Common myeloid progenitor, CD34-positive (primary cell): Measurements from ENCODE around the gene RTP2. TPM values are rescaled to one million over a fixed set of nuclear protein-coding genes. Genes with fewer than 3 reads are reported as not detected.

Experiments used
- CTCF ChIA-PET: fragments of 350-600 bp; sonication (Branson Sonifier 250); formaldehyde crosslinking; loops from one replicate; lab custom pipeline; 2021; ENCODE audit warnings: antibody characterized with exemption; lab: Charles Lee
- POLR2A ChIA-PET: fragments of 350-600 bp; sonication (Branson Sonifier 250); formaldehyde crosslinking; loops from one replicate; lab custom pipeline; 2021; ENCODE audit warnings: antibody characterized with exemption; lab: Charles Lee
- DNase-seq, 3 donors: peaks; one replicate each; pipeline versions ENCODE4 v3.0.0 to v3.0.0-alpha.2; 2013
- H3K27ac ChIP-seq, 2 experiments: 1 replicate in 1 of 2; 2 replicates in 1 of 2; pipeline ENCODE4 v1.7.0; 2013; ENCODE audit warnings: inconsistent platforms in 2 of 2, low read length in 2 of 2, mild to moderate bottlenecking in 2 of 2, low read depth in 1 of 2, moderate library complexity in 1 of 2; ENCODE audit not compliant: severe bottlenecking in 2 of 2, insufficient read depth in 1 of 2, poor library complexity in 1 of 2
- H3K27me3 ChIP-seq, 5 experiments: replicated peaks in 2 of 5; 1 replicate in 3 of 5; 2 replicates in 2 of 5; pipeline versions ENCODE4 v1.6.1 to v1.7.0; 2013; ENCODE audit warnings: low read length in 4 of 5, mild to moderate bottlenecking in 2 of 5, moderate library complexity in 2 of 5, inconsistent platforms in 1 of 5; ENCODE audit not compliant: insufficient read depth in 5 of 5, control insufficient read depth in 4 of 5
- H3K36me3 ChIP-seq, 4 experiments: 1 replicate in 2 of 4; 2 replicates in 2 of 4; pipeline versions ENCODE4 v1.6.1 to v1.7.0; 2013; ENCODE audit warnings: low read length in 3 of 4, control low read depth in 1 of 4, mild to moderate bottlenecking in 1 of 4; ENCODE audit not compliant: control insufficient read depth in 4 of 4, insufficient read depth in 4 of 4
- H3K4me1 ChIP-seq, 4 experiments: 1 replicate in 3 of 4; 2 replicates in 1 of 4; pipeline versions ENCODE4 v1.6.1 to v1.7.1; 2013; ENCODE audit warnings: low read length in 3 of 4, mild to moderate bottlenecking in 3 of 4, control low read depth in 1 of 4, inconsistent platforms in 1 of 4, moderate library complexity in 1 of 4; ENCODE audit not compliant: control insufficient read depth in 4 of 4, insufficient read depth in 4 of 4; ENCODE audit errors: control extremely low read depth in 1 of 4
- H3K4me3 ChIP-seq, 7 experiments: 1 replicate in 4 of 7; 2 replicates in 3 of 7; pipeline versions ENCODE4 v1.5.1 to v1.7.0; 2013; ENCODE audit warnings: mild to moderate bottlenecking in 7 of 7, low read length in 6 of 7, moderate library complexity in 6 of 7, inconsistent platforms in 2 of 7, low read depth in 2 of 7, control low read depth in 1 of 7; ENCODE audit not compliant: insufficient read depth in 4 of 7, control insufficient read depth in 1 of 7; ENCODE audit errors: extremely low read depth in 1 of 7
- H3K9me3 ChIP-seq, 5 experiments: 1 replicate in 4 of 5; 2 replicates in 1 of 5; pipeline versions ENCODE4 v1.6.1 to v1.7.1; 2013; ENCODE audit warnings: low read length in 4 of 5, mild to moderate bottlenecking in 2 of 5, inconsistent platforms in 1 of 5, low read depth in 1 of 5, moderate library complexity in 1 of 5; ENCODE audit not compliant: control insufficient read depth in 4 of 5, insufficient read depth in 2 of 5; ENCODE audit errors: control extremely low read depth in 1 of 5
- WGBS: methylation state at CpG from one replicate; pipeline ENCODE4 v1.1.5; 2013; ENCODE audit not compliant: insufficient coverage; 5-methylcytosine and 5-hydroxymethylcytosine counted together
- polyA plus RNA-seq: library from polyadenylated mRNA; unstranded; fragments of 120-200 nt; gene quantifications from one replicate; pipeline ENCODE4 v1.2.1, GENCODE V29; 2013

RTP2 gene
- polyA plus RNA-seq = not detected

- DNase-seq = no peak
- no peaks in the 10 kb centered on the region for H3K9me3 ChIP-seq
- no peaks in the 10 kb centered on the region for H3K36me3 ChIP-seq
- H3K4me3 ChIP-seq = no peak within 1 kb of the TSS
- peaks cover 0 to 2% (median 0%) of the 10 kb centered on the region in 5 experiments for H3K27me3 ChIP-seq
- CTCF ChIA-PET = interaction anchor here (1.3 to 4.7 kb wide), 6 partner anchors 10 to 383 kb away, joined by 3 to 24 read pairs (median 8); no protein-coding TSS in a partner anchor
- no peak within 1 kb of the TSS for H3K27ac ChIP-seq
- POLR2A ChIA-PET = no interaction called here
- WGBS = 50% methylated on average over 2 of the region's 4 CpGs
- H3K4me1 ChIP-seq = no peaks in the 10 kb centered on the region
Measured at GRCh38 chr3:187702507-187703033, at the start of gene RTP2. Gene RTP2 (minus strand): TSS chr3:187702557. CDS start chr3:187702128, 429 bp downstream.

- POLR2A ChIA-PET = no interaction called here
Measured at GRCh38 chr3:187750513-187751123, 48.3 kb upstream of the RTP2 start.

GRCh38 chr3:187750006-187750512 is 47.7 kb upstream of the RTP2 start:
- ChIA-PET CTCF (interaction anchor here (1.2 to 9.2 kb wide), 5 partner anchors 224 to 1210 kb away, joined by 3 to 139 read pairs (median 5); no protein-coding TSS in a partner anchor), POLR2A (no interaction called here)
- Histone ChIP-seq H3K36me3 (no peaks in the 10 kb centered on the region), H3K4me3 (peak overlapping the region in 3 of 7 experiments; percentile 2 to 43 (median 3)), H3K27me3 (no peaks in the 10 kb centered on the region), H3K9me3 (no peaks in the 10 kb centered on the region), H3K27ac (no peak overlapping the region), H3K4me1 (peaks cover 2 to 44% (median 13%) of the 10 kb centered on the region in 4 experiments)
- peak in 2 of 3 donors; percentile 19 for DNase-seq
- WGBS = 68% methylated on average over 11 of the region's 14 CpGs

More at GRCh38 chr3:187750513-187751123, 48.3 kb upstream of the RTP2 start:
- CTCF ChIA-PET = interaction anchor here (0.5 to 9.2 kb wide), 4 partner anchors 224 to 1204 kb away, joined by 3 to 139 read pairs (median 5); no protein-coding TSS in a partner anchor
- Histone ChIP-seq H3K36me3 (no peaks in the 10 kb centered on the region), H3K4me3 (peak overlapping the region in 3 of 7 experiments; percentile 2 to 43 (median 3)), H3K9me3 (no peaks in the 10 kb centered on the region), H3K4me1 (peaks cover 2 to 44% (median 12%) of the 10 kb centered on the region in 4 experiments), H3K27ac (no peak overlapping the region), H3K27me3 (no peaks in the 10 kb centered on the region)
- WGBS = 57% methylated on average over 3 of the region's 11 CpGs
- DNase-seq = no peak

GRCh38 chr3:187748050-187748481 is 45.7 kb upstream of the RTP2 start:
- H3K4me3 ChIP-seq = no peak overlapping the region
- POLR2A ChIA-PET = no interaction called here
- peaks cover 3 to 59% (median 21%) of the 10 kb centered on the region in 4 experiments for H3K4me1 ChIP-seq
- peak; percentile 90 to 95 (median 92) for DNase-seq
- CTCF ChIA-PET = interaction anchor here (0.7 to 9.2 kb wide), 12 partner anchors 9 to 1207 kb away, joined by 3 to 139 read pairs (median 4); no protein-coding TSS in a partner anchor
- no peaks in the 10 kb centered on the region for H3K27me3 ChIP-seq
- H3K27ac ChIP-seq = no peak overlapping the region
- H3K9me3 ChIP-seq = no peaks in the 10 kb centered on the region
- WGBS = 0% methylated on average over 2 of the region's 2 CpGs
- H3K36me3 ChIP-seq = no peaks in the 10 kb centered on the region

- DNase-seq = no peak
- Histone ChIP-seq H3K36me3 (no peaks in the 10 kb centered on the region), H3K27ac (peak overlapping the region in 1 of 2 experiments; percentile 68), H3K9me3 (no peaks in the 10 kb centered on the region), H3K27me3 (no peaks in the 10 kb centered on the region), H3K4me1 (peaks cover 8 to 64% (median 25%) of the 10 kb centered on the region in 4 experiments), H3K4me3 (no peak overlapping the region)
- CTCF ChIA-PET = interaction anchor here (0.6 to 9.2 kb wide), 13 partner anchors 9 to 1207 kb away, joined by 3 to 139 read pairs (median 3); no protein-coding TSS in a partner anchor
- 75% methylated on average over 5 of the region's 5 CpGs for WGBS
- POLR2A ChIA-PET = no interaction called here
Measured at GRCh38 chr3:187747506-187747905, 45.1 kb upstream of the RTP2 start.

- H3K4me1 ChIP-seq = peaks cover 15 to 73% (median 33%) of the 10 kb centered on the region in 4 experiments
- H3K27me3 ChIP-seq = no peaks in the 10 kb centered on the region
- POLR2A ChIA-PET = interaction anchor here (0.8 kb wide), 1 partner anchor 1226 kb away, joined by 3 read pairs; no protein-coding TSS in a partner anchor
- WGBS = 73% methylated on average over 2 of the region's 10 CpGs
- CTCF ChIA-PET = interaction anchor here (0.6 to 9.2 kb wide), 12 partner anchors 8 to 1208 kb away, joined by 3 to 139 read pairs (median 4); no protein-coding TSS in a partner anchor
- H3K27ac ChIP-seq = peak overlapping the region in 1 of 2 experiments; percentile 100
- H3K4me3 ChIP-seq = peak overlapping the region in 4 of 7 experiments; percentile 82 to 98 (median 92)
- no peaks in the 10 kb centered on the region for H3K9me3 ChIP-seq
- H3K36me3 ChIP-seq = no peaks in the 10 kb centered on the region
- DNase-seq = peak in 1 of 3 donors; percentile 19
Measured at GRCh38 chr3:187746442-187747281, 44.3 kb upstream of the RTP2 start.
